ENCODE data around the gene GNB1L.

The GNB1L gene

GRCh38 chr22:19747551-19747950, 107.1 kb downstream of the GNB1L start:
- H3K14ac ChIP-seq (ENCODE audit: low read length): no peak overlapping the region
- H2BK120ac ChIP-seq (ENCODE audit: insufficient read depth, low read length, poor library complexity): no peak overlapping the region
- H3K4me3 ChIP-seq (ENCODE audit: low read depth, low read length): no peak overlapping the region
- H3K79me1 ChIP-seq (ENCODE audit: low read length): peaks cover 11% of the 10 kb centered on the region
- no peak overlapping the region for H4K91ac ChIP-seq (ENCODE audit: low read depth, low read length)
- no peaks in the 10 kb centered on the region for H3K9me3 ChIP-seq (ENCODE audit: insufficient read depth, low read depth, low read length)
- H3K27ac ChIP-seq (ENCODE audit: low read depth, low read length): no peak overlapping the region
- no peaks in the 10 kb centered on the region for H3K36me3 ChIP-seq (ENCODE audit: control insufficient read depth in 1 of 2, insufficient read depth in 2 of 2, low read length in 2 of 2)
- DNase-seq: no peak
- H2BK5ac ChIP-seq (ENCODE audit: low read depth, low read length, poor library complexity): no peak overlapping the region
- no peak overlapping the region for H4K8ac ChIP-seq (ENCODE audit: low read depth, low read length)
- no peak overlapping the region for H3K4ac ChIP-seq (ENCODE audit: low read depth, low read length)
- no peak overlapping the region for H2AK5ac ChIP-seq (ENCODE audit: low read length)
- H3K4me2 ChIP-seq (ENCODE audit: low read length): no peak overlapping the region
- H2AFZ ChIP-seq (ENCODE audit: insufficient read depth, low read length, poor library complexity): no peak overlapping the region
- no peak overlapping the region for H4K12ac ChIP-seq (ENCODE audit: low read depth, low read length)
- no peaks in the 10 kb centered on the region for H3K79me2 ChIP-seq (ENCODE audit: control insufficient read depth, insufficient read depth, low read length, poor library complexity)
- WGBS (ENCODE audit: extremely low coverage, insufficient coverage, insufficient read length): no CpG with 5 or more reads among the region's 12 CpGs
- no peak overlapping the region for H3K23ac ChIP-seq (ENCODE audit: low read length)
- no peak overlapping the region for H2BK12ac ChIP-seq (ENCODE audit: low read length)
- peaks cover 3% of the 10 kb centered on the region for H3K27me3 ChIP-seq (ENCODE audit: insufficient read depth, low read length)
- H3K18ac ChIP-seq (ENCODE audit: low read length): no peak overlapping the region
- H3K4me1 ChIP-seq (ENCODE audit: control insufficient read depth in 1 of 2, insufficient read depth in 2 of 2, low read length in 2 of 2): peaks cover 8 to 11% of the 10 kb centered on the region in 2 experiments
- no peak overlapping the region for H3K9ac ChIP-seq (ENCODE audit: low read length)

DNA sequence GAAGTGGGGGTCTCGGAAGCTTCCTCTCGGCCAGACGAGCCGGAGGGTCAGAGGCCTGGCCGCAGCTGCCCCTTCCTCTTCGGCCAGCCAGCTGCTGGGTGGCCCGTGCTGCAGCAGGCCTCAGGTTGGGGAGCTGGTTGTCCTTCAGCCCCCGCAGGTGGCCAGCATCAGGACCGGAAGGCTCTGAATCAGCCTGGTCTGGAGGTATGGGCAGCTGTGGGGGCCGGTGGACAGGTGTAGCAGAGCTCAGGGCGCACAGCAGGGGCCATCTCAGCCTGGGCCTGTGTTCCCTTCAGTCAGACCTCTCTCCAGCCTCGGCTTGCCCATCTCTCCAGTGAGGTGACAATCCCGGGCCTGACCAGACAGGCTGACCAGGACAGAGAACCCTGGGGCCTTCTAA, 107.9 kb downstream of the GNB1L start:
- H4K8ac ChIP-seq (ENCODE audit: low read depth, low read length): peak overlapping the region; percentile 23
- H3K23ac ChIP-seq (ENCODE audit: low read length): no peak overlapping the region
- H3K14ac ChIP-seq (ENCODE audit: low read length): no peak overlapping the region
- peak overlapping the region; percentile 6 for H2BK12ac ChIP-seq (ENCODE audit: low read length)
- H3K4ac ChIP-seq (ENCODE audit: low read depth, low read length): no peak overlapping the region
- H2BK5ac ChIP-seq (ENCODE audit: low read depth, low read length, poor library complexity): no peak overlapping the region
- peak overlapping the region; percentile 18 for H2AK5ac ChIP-seq (ENCODE audit: low read length)
- no peaks in the 10 kb centered on the region for H3K27me3 ChIP-seq (ENCODE audit: insufficient read depth, low read length)
- H3K79me2 ChIP-seq (ENCODE audit: control insufficient read depth, insufficient read depth, low read length, poor library complexity): no peaks in the 10 kb centered on the region
- no peak overlapping the region for H3K18ac ChIP-seq (ENCODE audit: low read length)
- no peak for DNase-seq
- no peak overlapping the region for H2BK120ac ChIP-seq (ENCODE audit: insufficient read depth, low read length, poor library complexity)
- no peak overlapping the region for H4K12ac ChIP-seq (ENCODE audit: low read depth, low read length)
- H3K79me1 ChIP-seq (ENCODE audit: low read length): peaks cover 11% of the 10 kb centered on the region
- H3K9me3 ChIP-seq (ENCODE audit: insufficient read depth, low read depth, low read length): peaks cover 2% of the 10 kb centered on the region
- peaks cover 8 to 11% of the 10 kb centered on the region in 2 experiments for H3K4me1 ChIP-seq (ENCODE audit: control insufficient read depth in 1 of 2, insufficient read depth in 2 of 2, low read length in 2 of 2)
- H3K4me2 ChIP-seq (ENCODE audit: low read length): no peak overlapping the region
- H3K4me3 ChIP-seq (ENCODE audit: low read depth, low read length): no peak overlapping the region
- no peaks in the 10 kb centered on the region for H3K36me3 ChIP-seq (ENCODE audit: control insufficient read depth in 1 of 2, insufficient read depth in 2 of 2, low read length in 2 of 2)
- H4K91ac ChIP-seq (ENCODE audit: low read depth, low read length): no peak overlapping the region
- no CpG with 5 or more reads among the region's 13 CpGs for WGBS (ENCODE audit: extremely low coverage, insufficient coverage, insufficient read length)
- H3K27ac ChIP-seq (ENCODE audit: low read depth, low read length): no peak overlapping the region
- no peak overlapping the region for H3K9ac ChIP-seq (ENCODE audit: low read length)
- no peak overlapping the region for H2AFZ ChIP-seq (ENCODE audit: insufficient read depth, low read length, poor library complexity)

DNA sequence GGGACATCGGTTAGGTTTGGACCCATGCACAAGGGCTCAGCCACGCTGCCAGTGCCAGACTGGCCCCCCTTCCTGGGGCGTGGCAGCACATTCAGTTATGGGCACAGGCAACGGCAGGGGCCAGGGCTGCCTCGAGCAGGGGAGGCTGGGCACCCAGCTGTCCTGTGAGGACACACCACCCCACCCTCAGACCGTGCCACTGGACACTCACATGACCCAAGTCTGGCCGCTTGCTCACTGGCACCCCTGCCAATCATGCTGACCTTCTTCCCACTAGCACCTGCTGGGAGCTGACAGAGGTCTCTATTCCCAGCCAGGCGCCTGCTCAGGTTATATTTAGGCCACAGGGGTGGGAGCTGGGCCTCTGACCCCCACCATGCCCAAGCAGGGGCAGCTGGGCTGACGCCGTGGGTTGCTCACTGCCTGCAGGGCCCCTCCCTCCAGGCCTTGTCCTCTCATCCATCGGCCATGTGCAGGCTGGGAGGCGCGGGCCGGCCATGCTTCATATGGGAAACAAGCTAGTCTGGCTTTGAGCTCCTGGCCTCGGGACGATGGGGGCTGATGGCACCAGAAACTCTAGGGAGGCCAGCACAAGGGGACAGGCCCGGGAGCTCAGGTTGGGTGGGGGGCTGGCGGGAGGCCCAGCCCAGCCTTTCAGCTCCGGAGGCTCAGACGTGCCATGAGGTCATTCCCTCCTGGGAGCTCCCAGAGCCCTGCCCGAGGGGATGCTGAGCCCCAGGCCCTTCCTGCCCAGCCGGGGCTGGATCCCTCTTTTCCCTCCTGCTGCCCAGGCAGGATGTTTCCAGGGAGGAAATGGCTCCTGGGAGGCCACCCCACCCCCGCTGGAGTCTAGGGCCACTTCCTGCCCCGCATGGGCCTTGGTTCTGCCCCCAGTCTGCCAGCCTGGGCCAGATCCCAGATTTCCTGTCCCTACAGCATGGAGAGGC, 109.2 kb downstream of the GNB1L start:
- Histone ChIP-seq H2BK12ac (ENCODE audit: low read length) (peak overlapping the region; percentile 67), H3K79me2 (ENCODE audit: control insufficient read depth, insufficient read depth, low read length, poor library complexity) (no peaks in the 10 kb centered on the region), H3K23ac (ENCODE audit: low read length) (no peak overlapping the region), H4K12ac (ENCODE audit: low read depth, low read length) (no peak overlapping the region), H3K4me1 (ENCODE audit: control insufficient read depth in 1 of 2, insufficient read depth in 2 of 2, low read length in 2 of 2) (peaks cover 8 to 10% of the 10 kb centered on the region in 2 experiments), H3K9me3 (ENCODE audit: insufficient read depth, low read depth, low read length) (peaks cover 2% of the 10 kb centered on the region), H2AK5ac (ENCODE audit: low read length) (peak overlapping the region; percentile 27), H3K4ac (ENCODE audit: low read depth, low read length) (no peak overlapping the region), H3K27me3 (ENCODE audit: insufficient read depth, low read length) (no peaks in the 10 kb centered on the region), H3K27ac (ENCODE audit: low read depth, low read length) (peak overlapping the region; percentile 16), H2BK5ac (ENCODE audit: low read depth, low read length, poor library complexity) (peak overlapping the region; percentile 15), H3K9ac (ENCODE audit: low read length) (no peak overlapping the region), H4K8ac (ENCODE audit: low read depth, low read length) (peak overlapping the region; percentile 68), H3K4me2 (ENCODE audit: low read length) (no peak overlapping the region), H3K14ac (ENCODE audit: low read length) (peak overlapping the region; percentile 30), H2BK120ac (ENCODE audit: insufficient read depth, low read length, poor library complexity) (peak overlapping the region; percentile 8), H4K91ac (ENCODE audit: low read depth, low read length) (peak overlapping the region; percentile 69), H3K18ac (ENCODE audit: low read length) (peak overlapping the region; percentile 14), H3K36me3 (ENCODE audit: control insufficient read depth in 1 of 2, insufficient read depth in 2 of 2, low read length in 2 of 2) (no peaks in the 10 kb centered on the region), H2AFZ (ENCODE audit: insufficient read depth, low read length, poor library complexity) (peak overlapping the region; percentile 18), H3K79me1 (ENCODE audit: low read length) (peaks cover 11% of the 10 kb centered on the region), H3K4me3 (ENCODE audit: low read depth, low read length) (no peak overlapping the region)
- no CpG with 5 or more reads among the region's 24 CpGs for WGBS (ENCODE audit: extremely low coverage, insufficient coverage, insufficient read length)
- no peak for DNase-seq

- no peak overlapping the region for H2BK120ac ChIP-seq (ENCODE audit: insufficient read depth, low read length, poor library complexity)
These were observed 110.2 kb downstream of the GNB1L start for GRCh38 chr22:19744350-19745006.

More at GRCh38 chr22:19744350-19745006, 110.2 kb downstream of the GNB1L start:
- no peak overlapping the region for H3K9ac ChIP-seq (ENCODE audit: low read length)
- no CpG with 5 or more reads among the region's 13 CpGs for WGBS (ENCODE audit: extremely low coverage, insufficient coverage, insufficient read length)
- no peak for DNase-seq
- no peak overlapping the region for H3K23ac ChIP-seq (ENCODE audit: low read length)
- H3K14ac ChIP-seq (ENCODE audit: low read length): no peak overlapping the region
- peaks cover 2% of the 10 kb centered on the region for H3K9me3 ChIP-seq (ENCODE audit: insufficient read depth, low read depth, low read length)
- H3K79me1 ChIP-seq (ENCODE audit: low read length): peaks cover 11% of the 10 kb centered on the region
- no peak overlapping the region for H2BK12ac ChIP-seq (ENCODE audit: low read length)
- no peak overlapping the region for H2BK5ac ChIP-seq (ENCODE audit: low read depth, low read length, poor library complexity)
- H2AK5ac ChIP-seq (ENCODE audit: low read length): no peak overlapping the region
- no peak overlapping the region for H3K27ac ChIP-seq (ENCODE audit: low read depth, low read length)
- H3K4me3 ChIP-seq (ENCODE audit: low read depth, low read length): no peak overlapping the region
- H3K4me2 ChIP-seq (ENCODE audit: low read length): no peak overlapping the region
- no peak overlapping the region for H4K12ac ChIP-seq (ENCODE audit: low read depth, low read length)
- H4K91ac ChIP-seq (ENCODE audit: low read depth, low read length): no peak overlapping the region
- H3K4ac ChIP-seq (ENCODE audit: low read depth, low read length): no peak overlapping the region
- no peaks in the 10 kb centered on the region for H3K27me3 ChIP-seq (ENCODE audit: insufficient read depth, low read length)
- peaks cover 8 to 10% of the 10 kb centered on the region in 2 experiments for H3K4me1 ChIP-seq (ENCODE audit: control insufficient read depth in 1 of 2, insufficient read depth in 2 of 2, low read length in 2 of 2)
- no peak overlapping the region for H4K8ac ChIP-seq (ENCODE audit: low read depth, low read length)
- no peak overlapping the region for H2AFZ ChIP-seq (ENCODE audit: insufficient read depth, low read length, poor library complexity)
- H3K79me2 ChIP-seq (ENCODE audit: control insufficient read depth, insufficient read depth, low read length, poor library complexity): no peaks in the 10 kb centered on the region
- H3K18ac ChIP-seq (ENCODE audit: low read length): no peak overlapping the region
- no peaks in the 10 kb centered on the region for H3K36me3 ChIP-seq (ENCODE audit: control insufficient read depth in 1 of 2, insufficient read depth in 2 of 2, low read length in 2 of 2)

All from trophoblast cell (in vitro differentiated cells and primary cell).